CD4-positive, CD25-positive, alpha-beta regulatory T cell (primary cell): ENCODE results near the gene ELAVL2. TPM values are rescaled to one million over a fixed set of nuclear protein-coding genes. Genes with fewer than 3 reads are reported as not detected.

Source experiments
- ATAC-seq, 2 donors: fragments of 150-1000 bp; cut with Tn5 transposase; one replicate each; pipeline ENCODE4 v1.10.0; 2021; ENCODE audit warnings: low read depth in 2 of 2, moderate number of reproducible peaks in 2 of 2, moderate library complexity in 1 of 2
- DNase-seq, 3 donors: peaks; one replicate each; pipeline versions ENCODE4 v3.0.0 to v3.0.0-alpha.2; 2012 to 2022; ENCODE audit warnings: mixed read lengths in 1 of 3
- H3K27ac ChIP-seq: one replicate; pipeline ENCODE4 v1.7.0; 2013; ENCODE audit warnings: mild to moderate bottlenecking, low read length; ENCODE audit not compliant: insufficient read depth, poor library complexity, severe bottlenecking
- H3K27me3 ChIP-seq: one replicate; pipeline ENCODE4 v1.7.0; 2013; ENCODE audit warnings: low read length; ENCODE audit not compliant: control insufficient read depth, insufficient read depth
- H3K36me3 ChIP-seq: one replicate; pipeline ENCODE4 v1.7.0; 2013; ENCODE audit warnings: mild to moderate bottlenecking, low read length, moderate library complexity; ENCODE audit not compliant: control insufficient read depth, insufficient read depth
- H3K4me1 ChIP-seq: 2 replicates; pipeline ENCODE4 v1.7.0; 2013; ENCODE audit warnings: mild to moderate bottlenecking, low read length; ENCODE audit not compliant: insufficient read depth, control insufficient read depth, poor library complexity, severe bottlenecking
- H3K4me3 ChIP-seq: one replicate; pipeline ENCODE4 v1.7.0; 2013; ENCODE audit warnings: low read depth, mild to moderate bottlenecking, low read length, moderate library complexity
- H3K9me3 ChIP-seq, 2 experiments: 1 replicate in 1 of 2; 2 replicates in 1 of 2; pipeline ENCODE4 v1.7.0; 2013; ENCODE audit warnings: low read length in 2 of 2, mild to moderate bottlenecking in 1 of 2, moderate library complexity in 1 of 2; ENCODE audit not compliant: control insufficient read depth in 2 of 2
- H3K27ac Mint-ChIP-seq, 3 donors: one replicate each; pipeline ENCODE4 v1.8.0; 2020 to 2022; ENCODE audit warnings: mild to moderate bottlenecking in 3 of 3, mixed read lengths in 3 of 3, moderate library complexity in 2 of 3
- H3K27me3 Mint-ChIP-seq: one replicate; pipeline ENCODE4 v1.8.0; 2022; ENCODE audit warnings: mild to moderate bottlenecking, mixed read lengths
- H3K36me3 Mint-ChIP-seq: one replicate; pipeline ENCODE4 v1.8.0; 2020; ENCODE audit warnings: mixed read lengths
- H3K4me1 Mint-ChIP-seq, 4 donors: one replicate each; pipeline ENCODE4 v1.8.0; 2020 to 2022; ENCODE audit warnings: mixed read lengths in 4 of 4, mild to moderate bottlenecking in 1 of 4
- H3K4me3 Mint-ChIP-seq, 4 donors: one replicate each; pipeline ENCODE4 v1.8.0; 2020 to 2022; ENCODE audit warnings: mild to moderate bottlenecking in 4 of 4, mixed read lengths in 4 of 4, moderate library complexity in 3 of 4
- H3K9me3 Mint-ChIP-seq, 7 donors: one replicate each; pipeline ENCODE4 v1.8.0; 2020 to 2022; ENCODE audit warnings: mixed read lengths in 7 of 7, mild to moderate bottlenecking in 3 of 7, moderate library complexity in 2 of 7
- polyA plus RNA-seq, 4 donors: library from polyadenylated mRNA; unstranded; fragments of 300-500 nt; fragmentation: Illumina TruSeq; gene quantifications; one replicate each; pipeline ENCODE4 v1.2.3, GENCODE V29; 2021
- total RNA-seq: library from RNA; stranded (reverse); gene quantifications from one replicate; pipeline ENCODE4 v1.2.3, GENCODE V29; 2022

The ELAVL2 gene
- total and polyA plus RNA-seq, 5 donors from 2014 or later, result not detected

GRCh38 chr9:23677446-23677845, 148.6 kb downstream of the ELAVL2 start:
- Mint-ChIP-seq H3K4me1 (no peaks in the 10 kb centered on the region), H3K27me3 (no peaks in the 10 kb centered on the region), H3K9me3 (peaks cover 0 to 12% (median 5%) of the 10 kb centered on the region in 7 donors), H3K4me3 (no peak overlapping the region), H3K36me3 (no peaks in the 10 kb centered on the region), H3K27ac (no peak overlapping the region)
- Histone ChIP-seq H3K4me1 (no peaks in the 10 kb centered on the region), H3K9me3 (no peaks in the 10 kb centered on the region), H3K27ac (no peak overlapping the region), H3K27me3 (no peaks in the 10 kb centered on the region), H3K36me3 (no peaks in the 10 kb centered on the region), H3K4me3 (no peak overlapping the region)
- ATAC-seq, result no peak
- no peak for DNase-seq

- DNase-seq (no peak), ATAC-seq (no peak)
- H3K27me3 Mint-ChIP-seq, result no peaks in the 10 kb centered on the region
- H3K4me1 Mint-ChIP-seq, result no peaks in the 10 kb centered on the region
- no peaks in the 10 kb centered on the region for H3K36me3 Mint-ChIP-seq
- Histone ChIP-seq H3K4me3 (no peak overlapping the region), H3K27ac (no peak overlapping the region), H3K36me3 (no peaks in the 10 kb centered on the region), H3K9me3 (no peaks in the 10 kb centered on the region), H3K27me3 (no peaks in the 10 kb centered on the region), H3K4me1 (no peaks in the 10 kb centered on the region)
- peaks cover under 1 to 14% (median 8%) of the 10 kb centered on the region in 7 donors for H3K9me3 Mint-ChIP-seq
- H3K4me3 Mint-ChIP-seq, result no peak overlapping the region
- H3K27ac Mint-ChIP-seq, result no peak overlapping the region
Measured at GRCh38 chr9:23674016-23674585, 151.9 kb downstream of the ELAVL2 start.

GRCh38 chr9:23672151-23672550, 153.9 kb downstream of the ELAVL2 start:
- H3K4me1 ChIP-seq, result no peaks in the 10 kb centered on the region
- Mint-ChIP-seq H3K27me3 (no peaks in the 10 kb centered on the region), H3K36me3 (no peaks in the 10 kb centered on the region), H3K27ac (no peak overlapping the region), H3K9me3 (peaks cover 4 to 25% (median 12%) of the 10 kb centered on the region in 7 donors), H3K4me1 (no peaks in the 10 kb centered on the region), H3K4me3 (no peak overlapping the region)
- H3K9me3 ChIP-seq, result no peaks in the 10 kb centered on the region
- no peak overlapping the region for H3K4me3 ChIP-seq
- H3K27ac ChIP-seq, result no peak overlapping the region
- no peaks in the 10 kb centered on the region for H3K36me3 ChIP-seq
- no peaks in the 10 kb centered on the region for H3K27me3 ChIP-seq
- ATAC-seq (no peak), DNase-seq (no peak)

- H3K9me3 ChIP-seq, result no peaks in the 10 kb centered on the region
- no peak for ATAC-seq
- H3K27ac Mint-ChIP-seq, result no peak overlapping the region
Measured at GRCh38 chr9:23669776-23670175, 156.3 kb downstream of the ELAVL2 start.

GRCh38 chr9:23665635-23666034, 160.4 kb downstream of the ELAVL2 start:
- Mint-ChIP-seq H3K36me3 (no peaks in the 10 kb centered on the region), H3K4me1 (no peaks in the 10 kb centered on the region), H3K27ac (no peak overlapping the region), H3K27me3 (no peaks in the 10 kb centered on the region), H3K9me3 (peaks cover 3 to 17% (median 8%) of the 10 kb centered on the region in 7 donors), H3K4me3 (no peak overlapping the region)
- no peak overlapping the region for H3K27ac ChIP-seq
- H3K4me3 ChIP-seq, result no peak overlapping the region
- no peak for ATAC-seq
- H3K36me3 ChIP-seq, result no peaks in the 10 kb centered on the region
- no peaks in the 10 kb centered on the region for H3K27me3 ChIP-seq
- DNase-seq, result no peak
- peaks cover 0 to 1% of the 10 kb centered on the region in 2 experiments for H3K9me3 ChIP-seq
- H3K4me1 ChIP-seq, result no peaks in the 10 kb centered on the region

More at GRCh38 chr9:23669776-23670175, 156.3 kb downstream of the ELAVL2 start:
- DNase-seq, result no peak
- Mint-ChIP-seq H3K4me1 (no peaks in the 10 kb centered on the region), H3K4me3 (no peak overlapping the region), H3K36me3 (no peaks in the 10 kb centered on the region), H3K9me3 (peaks cover 5 to 15% (median 13%) of the 10 kb centered on the region in 7 donors), H3K27me3 (no peaks in the 10 kb centered on the region)
- Histone ChIP-seq H3K27me3 (no peaks in the 10 kb centered on the region), H3K4me1 (no peaks in the 10 kb centered on the region), H3K27ac (no peak overlapping the region), H3K36me3 (no peaks in the 10 kb centered on the region), H3K4me3 (no peak overlapping the region)

DNA sequence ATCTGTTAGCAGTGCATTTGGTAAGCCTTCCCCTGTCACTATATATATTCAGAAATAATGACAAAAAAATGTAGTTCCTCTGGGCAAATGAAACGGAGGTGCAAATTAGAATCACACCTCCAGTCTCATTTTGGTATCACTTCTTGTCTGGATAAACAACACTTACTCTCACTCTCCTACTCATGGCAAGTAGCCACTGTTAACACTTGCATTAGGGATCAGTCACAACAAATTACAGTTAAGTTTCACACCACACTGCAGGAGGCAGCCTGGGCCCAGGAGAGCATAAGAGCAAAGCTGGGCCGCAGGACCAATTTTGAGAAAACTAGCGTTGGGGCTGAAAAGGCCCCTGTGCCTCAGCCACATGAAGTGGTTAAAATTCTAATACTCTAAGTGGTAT, 161.0 kb downstream of the ELAVL2 start:
- ATAC-seq, result no peak
- no peak for DNase-seq
- peaks cover 5 to 19% (median 9%) of the 10 kb centered on the region in 7 donors for H3K9me3 Mint-ChIP-seq
- Histone ChIP-seq H3K4me3 (no peak overlapping the region), H3K27me3 (no peaks in the 10 kb centered on the region), H3K27ac (no peak overlapping the region), H3K4me1 (no peaks in the 10 kb centered on the region), H3K36me3 (no peaks in the 10 kb centered on the region), H3K9me3 (peaks cover 0 to 4% of the 10 kb centered on the region in 2 experiments)
- no peaks in the 10 kb centered on the region for H3K27me3 Mint-ChIP-seq
- H3K36me3 Mint-ChIP-seq, result no peaks in the 10 kb centered on the region
- no peak overlapping the region for H3K27ac Mint-ChIP-seq
- H3K4me1 Mint-ChIP-seq, result no peaks in the 10 kb centered on the region
- H3K4me3 Mint-ChIP-seq, result no peak overlapping the region

DNA sequence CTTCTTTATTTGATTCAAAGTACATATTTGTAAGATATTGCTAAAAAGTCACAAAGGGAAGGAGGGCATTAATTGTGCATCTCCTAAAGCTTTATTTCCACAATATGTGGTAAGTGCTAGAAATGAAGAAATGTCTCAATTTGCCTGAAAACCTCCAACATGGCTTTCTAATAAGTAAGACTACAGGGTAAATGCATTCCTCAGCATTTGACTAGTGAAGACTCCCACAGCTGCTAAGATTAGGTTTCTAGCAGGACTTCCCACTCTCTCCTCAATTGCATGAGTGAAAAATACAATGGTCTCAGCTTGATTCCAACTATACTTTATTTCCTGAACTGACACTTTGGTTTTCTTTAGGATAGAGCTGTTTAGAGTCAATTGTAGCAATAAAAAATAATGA, 162.1 kb downstream of the ELAVL2 start:
- H3K4me3 ChIP-seq, result no peak overlapping the region
- Mint-ChIP-seq H3K27me3 (no peaks in the 10 kb centered on the region), H3K4me3 (no peak overlapping the region), H3K9me3 (peaks cover 5 to 17% (median 10%) of the 10 kb centered on the region in 7 donors), H3K36me3 (no peaks in the 10 kb centered on the region), H3K27ac (no peak overlapping the region), H3K4me1 (no peaks in the 10 kb centered on the region)
- no peak overlapping the region for H3K27ac ChIP-seq
- no peaks in the 10 kb centered on the region for H3K4me1 ChIP-seq
- ATAC-seq (no peak), DNase-seq (no peak)
- H3K36me3 ChIP-seq, result no peaks in the 10 kb centered on the region
- H3K9me3 ChIP-seq, result peaks cover 0 to 4% of the 10 kb centered on the region in 2 experiments
- no peaks in the 10 kb centered on the region for H3K27me3 ChIP-seq

GRCh38 chr9:23663536-23663935, 162.5 kb downstream of the ELAVL2 start:
- H3K4me3 Mint-ChIP-seq, result no peak overlapping the region
- no peaks in the 10 kb centered on the region for H3K36me3 Mint-ChIP-seq
- Histone ChIP-seq H3K4me1 (no peaks in the 10 kb centered on the region), H3K27me3 (no peaks in the 10 kb centered on the region), H3K36me3 (no peaks in the 10 kb centered on the region), H3K9me3 (peaks cover 0 to 4% of the 10 kb centered on the region in 2 experiments), H3K4me3 (no peak overlapping the region), H3K27ac (no peak overlapping the region)
- no peak overlapping the region for H3K27ac Mint-ChIP-seq
- no peak for DNase-seq
- no peak for ATAC-seq
- no peaks in the 10 kb centered on the region for H3K4me1 Mint-ChIP-seq
- peaks cover 5 to 17% (median 10%) of the 10 kb centered on the region in 7 donors for H3K9me3 Mint-ChIP-seq
- H3K27me3 Mint-ChIP-seq, result no peaks in the 10 kb centered on the region
